Endothelial cell of umbilical vein (primary cell): ENCODE measurements around the gene UPF3A. TPM values are rescaled to one million over a fixed set of nuclear protein-coding genes. Genes with fewer than 3 reads are reported as not detected.

Experiments used
- BruUV-seq: library from RNA; stranded (reverse); fragments of 400-500 nt; replicated peaks from 2 replicates; lab custom pipeline; 2021; lab: Mats Ljungman, UMichigan
- CTCF ChIA-PET: fragments of 300-600, 350-600 bp; sonication (Branson Sonifier 250); formaldehyde crosslinking; loops from one replicate; lab custom pipeline; 2021; ENCODE audit warnings: antibody characterized with exemption, inconsistent platforms; lab: Charles Lee
- POLR2A ChIA-PET: fragments of 300-600, 350-600 bp; sonication (Branson Sonifier 250); formaldehyde crosslinking; loops from one replicate; lab custom pipeline; 2021; ENCODE audit warnings: antibody characterized with exemption, inconsistent platforms; lab: Charles Lee
- DNase-seq: peaks from one replicate; pipeline ENCODE4 v3.0.0-alpha.2; 2011; ENCODE audit warnings: low read depth, low spot score
- FAIRE-seq: peaks from 2 replicates; lab custom pipeline; 2011; peaks lifted over from hg19 to GRCh38; lab: Jason Lieb, UNC
- H2AFZ ChIP-seq: 2 replicates; pipeline ENCODE4 v1.6.0; 2012; ENCODE audit warnings: low read depth, low read length, control low read depth, inconsistent platforms
- H3K27ac ChIP-seq: 2 replicates; pipeline ENCODE4 v1.5.1; 2011; ENCODE audit warnings: low read depth, mild to moderate bottlenecking, control low read depth, low read length, moderate library complexity; ENCODE audit not compliant: insufficient read depth
- H3K27me3 ChIP-seq, 2 experiments: 2 replicates each; pipeline versions ENCODE4 v1.6.0 to v1.6.1; 2011; ENCODE audit warnings: low read length in 2 of 2, mixed read lengths in 1 of 2; ENCODE audit not compliant: control insufficient read depth in 2 of 2, insufficient read depth in 2 of 2
- H3K36me3 ChIP-seq, 2 experiments: 2 replicates in 1 of 2; 3 replicates in 1 of 2; pipeline ENCODE4 v1.5.1; 2011; ENCODE audit warnings: low read length in 2 of 2, mild to moderate bottlenecking in 1 of 2, moderate library complexity in 1 of 2; ENCODE audit not compliant: control insufficient read depth in 2 of 2, insufficient read depth in 2 of 2; ENCODE audit errors: extremely low read depth in 1 of 2
- H3K4me1 ChIP-seq: 3 replicates; pipeline ENCODE4 v1.5.1; 2011; ENCODE audit warnings: mild to moderate bottlenecking, low read length; ENCODE audit not compliant: control insufficient read depth, insufficient read depth; ENCODE audit errors: extremely low read depth
- H3K4me2 ChIP-seq: 2 replicates; pipeline ENCODE4 v1.6.1; 2011; ENCODE audit warnings: low read length, control low read depth, mixed read lengths; ENCODE audit not compliant: insufficient read depth
- H3K4me3 ChIP-seq, 3 experiments: fragments of 200-600 bp in 1 of 3; sonication (generic), shearing (Covaris generic) in 1 of 3; replicated peaks in 1 of 3; 2 replicates each; pipeline ENCODE4 v1.5.1; 2011 to 2016; ENCODE audit warnings: control low read depth in 3 of 3, low read length in 3 of 3, mild to moderate bottlenecking in 2 of 3, inconsistent platforms in 1 of 3, low read depth in 1 of 3, moderate library complexity in 1 of 3; ENCODE audit not compliant: insufficient read depth in 1 of 3
- H3K79me2 ChIP-seq: 2 replicates; pipeline ENCODE4 v1.6.0; 2012; ENCODE audit warnings: low read length, inconsistent platforms; ENCODE audit not compliant: control insufficient read depth, insufficient read depth
- H3K9ac ChIP-seq: replicated peaks from 2 replicates; pipeline ENCODE3; 2011; ENCODE audit warnings: low read length, control low read depth; ENCODE audit not compliant: insufficient read depth; ENCODE audit errors: extremely low read depth
- H3K9me1 ChIP-seq: replicated peaks from 3 replicates; pipeline ENCODE4 v1.6.0; 2011; ENCODE audit warnings: mild to moderate bottlenecking, low read length; ENCODE audit not compliant: control insufficient read depth, insufficient read depth; ENCODE audit errors: extremely low read depth
- H3K9me3 ChIP-seq: replicated peaks from 2 replicates; pipeline ENCODE4 v1.5.1; 2012; ENCODE audit warnings: low read length, inconsistent platforms; ENCODE audit not compliant: control insufficient read depth, insufficient read depth
- H4K20me1 ChIP-seq: replicated peaks from 2 replicates; pipeline ENCODE3; 2011; ENCODE audit warnings: mild to moderate bottlenecking, low read length; ENCODE audit not compliant: control insufficient read depth, insufficient read depth; ENCODE audit errors: extremely low read depth
- CTCF ChIP-seq, 2 donors: IDR thresholded peaks; 1 replicate in 1 of 2; 2 replicates in 1 of 2; pipeline ENCODE4 v1.5.1; 2011; ENCODE audit warnings: low read length in 2 of 2, mild to moderate bottlenecking in 2 of 2, moderate library complexity in 2 of 2, control low read depth in 1 of 2, inconsistent platforms in 1 of 2, low read depth in 1 of 2; ENCODE audit not compliant: insufficient read depth in 1 of 2; ENCODE audit errors: extremely low read depth in 1 of 2
- EZH2 ChIP-seq: IDR thresholded peaks from 2 replicates; pipeline ENCODE4 v1.6.1; 2012; ENCODE audit warnings: borderline replicate concordance, low read depth, mild to moderate bottlenecking, moderate library complexity, low read length, inconsistent platforms; ENCODE audit not compliant: severe bottlenecking
- FOS ChIP-seq: IDR thresholded peaks from 2 replicates; pipeline ENCODE4 v1.6.1; 2011; ENCODE audit warnings: mild to moderate bottlenecking, low read length, moderate library complexity, borderline replicate concordance; ENCODE audit not compliant: insufficient read depth
- GATA2 ChIP-seq: IDR thresholded peaks from 2 replicates; pipeline ENCODE4 v1.7.0; 2011; ENCODE audit warnings: low read depth, mild to moderate bottlenecking, moderate library complexity, mixed read lengths, low read length; ENCODE audit not compliant: insufficient read length, insufficient read depth
- JUN ChIP-seq: IDR thresholded peaks from 2 replicates; pipeline ENCODE4 v1.6.1; 2011; ENCODE audit warnings: borderline replicate concordance, low read depth; ENCODE audit not compliant: insufficient read length, insufficient read depth
- MYC ChIP-seq: IDR thresholded peaks from one replicate; pipeline ENCODE4 v1.6.1; 2011; ENCODE audit warnings: mild to moderate bottlenecking, low read depth, low read length
- POLR2A ChIP-seq: IDR thresholded peaks from 2 replicates; pipeline ENCODE4 v1.6.1; 2012; ENCODE audit warnings: low read depth, mild to moderate bottlenecking, control low read depth, low read length
- POLR2AphosphoS5 ChIP-seq: IDR thresholded peaks from 2 replicates; pipeline ENCODE4 v1.6.1; 2012; ENCODE audit warnings: low read depth, mild to moderate bottlenecking, control low read depth, low read length, moderate library complexity; ENCODE audit not compliant: insufficient read depth
- dilution Hi-C: fragments of 300-500 bp; cut with MboI; formaldehyde crosslinking; loops from one replicate; pipeline ENCODE4 v1.15.0; 2019; ENCODE audit warnings: low sequenced_read_pairs; ENCODE audit not compliant: extremely low pct_ligation_motif_present
- intact Hi-C: fragments of 100-400 bp; cut with micrococcal nuclease; formaldehyde crosslinking; loops from one replicate; pipeline ENCODE4 v1.10.0; 2022
- polyA plus RNA-seq, 4 experiments: library from polyadenylated mRNA; depleted of rRNA in 3 of 4; stranded (reverse) in 3 of 4; unstranded in 1 of 4; fragments of >200 nt; gene quantifications; 2 replicates each; pipeline versions ENCODE4 v1.2.1 to v1.2.3, GENCODE V29; 2011 to 2012; ENCODE audit warnings: missing spikeins in 1 of 4
- total RNA-seq: library from RNA; stranded (reverse); gene quantifications from 2 replicates; pipeline ENCODE4 v1.2.3, GENCODE V29; 2021
- TF ChIP-seq, protein P1 (sequence below): IDR thresholded peaks from 2 replicates; pipeline ENCODE4 v1.6.1; 2011; ENCODE audit not compliant: insufficient read depth, insufficient read length

The UPF3A gene
- total and polyA plus RNA-seq, 2 donors (not counting 3 experiments of a cell fraction or from before 2014, with no cell fraction given): 37.2 to 75.4 TPM

DNA sequence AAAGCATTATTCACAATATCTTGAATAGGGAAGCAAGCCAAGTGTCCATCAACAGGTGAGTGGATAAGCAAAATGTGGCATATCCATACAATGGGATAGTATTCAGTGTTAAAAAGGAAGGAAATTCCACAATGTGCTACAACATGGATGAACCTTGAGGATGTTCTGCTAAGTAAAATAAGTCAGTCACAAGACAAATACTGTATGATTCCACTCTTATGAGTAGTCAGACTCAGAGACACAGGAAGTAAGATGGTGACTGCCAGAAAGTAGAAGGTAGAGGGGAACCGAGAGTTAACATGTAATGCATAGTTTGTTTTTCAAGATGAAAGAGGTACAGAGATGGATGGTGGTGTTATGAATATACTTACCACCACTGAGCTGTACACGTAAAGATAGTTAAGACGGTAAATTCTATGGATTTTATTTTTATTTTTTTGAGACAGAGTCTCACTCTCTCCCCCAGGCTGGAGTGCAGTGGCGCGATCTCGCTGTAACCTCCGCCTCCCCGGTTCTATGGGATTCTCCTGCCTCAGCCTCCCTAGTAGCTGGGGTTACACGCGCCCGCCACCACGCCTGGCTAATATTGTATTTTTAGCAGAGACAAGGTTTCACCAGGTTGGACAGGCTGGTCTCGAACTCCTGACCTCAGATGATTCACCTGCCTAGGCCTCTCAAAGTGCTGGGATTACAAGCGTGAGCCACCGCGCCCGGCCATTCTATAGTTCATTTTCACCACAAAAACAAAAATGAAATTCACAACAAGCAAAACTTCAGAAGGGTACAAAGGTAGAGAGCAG, 31.9 kb downstream of the UPF3A start:
- POLR2A ChIA-PET: no interaction called here
- peak; percentile 24 for FAIRE-seq

More for the DNA sequence above, 31.9 kb downstream of the UPF3A start:
- peak overlapping the region; percentile 40 for H3K27ac ChIP-seq
- peak overlapping the region; percentile 83 for H3K9ac ChIP-seq
- intact Hi-C loops (no loop called here), dilution Hi-C loops (no loop called here)
- H3K4me3 ChIP-seq: peak overlapping the region in 1 of 3 experiments; percentile 97
- CTCF ChIA-PET: interaction anchor here (1.0 kb wide), 1 partner anchor 29 kb away, joined by 3 read pairs; no protein-coding TSS in a partner anchor
- no peaks in the 10 kb centered on the region for H3K36me3 ChIP-seq
- no peaks in the 10 kb centered on the region for H4K20me1 ChIP-seq
- H3K9me1 ChIP-seq: no peaks in the 10 kb centered on the region
- peak; percentile 29 for DNase-seq
- H3K9me3 ChIP-seq: no peaks in the 10 kb centered on the region
- peak overlapping the region; percentile 64 for H2AFZ ChIP-seq
- BruUV-seq: no TSS peak
- peaks cover 38% of the 10 kb centered on the region for H3K79me2 ChIP-seq
- TF ChIP-seq, protein P1, sequence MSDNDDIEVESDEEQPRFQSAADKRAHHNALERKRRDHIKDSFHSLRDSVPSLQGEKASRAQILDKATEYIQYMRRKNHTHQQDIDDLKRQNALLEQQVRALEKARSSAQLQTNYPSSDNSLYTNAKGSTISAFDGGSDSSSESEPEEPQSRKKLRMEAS: no peak
- TF ChIP-seq FOS (no peak), MYC (no peak), CTCF (IDR thresholded peaks at IDR 0.05; ENCODE audit: extremely low read depth in 1 of 2, insufficient read depth in 1 of 2, low read depth in 1 of 2, low read length in 2 of 2) (no peak), GATA2 (no peak), JUN (no peak), POLR2AphosphoS5 (no peak), POLR2A (no peak), EZH2 (no peak)
- no peaks in the 10 kb centered on the region for H3K27me3 ChIP-seq
- peaks cover 17% of the 10 kb centered on the region for H3K4me1 ChIP-seq
- peak overlapping the region; percentile 73 for H3K4me2 ChIP-seq
